ENCODE results near the gene MRPL57.
A peak's percentile ranks its signal among the peaks of the same experiment; 100 is the strongest.
"Not testable (repeated sequence)": the region's sequence is repeated elsewhere in the genome, so short reads cannot be mapped to it uniquely, and the experiment has no call there.

MRPL57 gene

DNA sequence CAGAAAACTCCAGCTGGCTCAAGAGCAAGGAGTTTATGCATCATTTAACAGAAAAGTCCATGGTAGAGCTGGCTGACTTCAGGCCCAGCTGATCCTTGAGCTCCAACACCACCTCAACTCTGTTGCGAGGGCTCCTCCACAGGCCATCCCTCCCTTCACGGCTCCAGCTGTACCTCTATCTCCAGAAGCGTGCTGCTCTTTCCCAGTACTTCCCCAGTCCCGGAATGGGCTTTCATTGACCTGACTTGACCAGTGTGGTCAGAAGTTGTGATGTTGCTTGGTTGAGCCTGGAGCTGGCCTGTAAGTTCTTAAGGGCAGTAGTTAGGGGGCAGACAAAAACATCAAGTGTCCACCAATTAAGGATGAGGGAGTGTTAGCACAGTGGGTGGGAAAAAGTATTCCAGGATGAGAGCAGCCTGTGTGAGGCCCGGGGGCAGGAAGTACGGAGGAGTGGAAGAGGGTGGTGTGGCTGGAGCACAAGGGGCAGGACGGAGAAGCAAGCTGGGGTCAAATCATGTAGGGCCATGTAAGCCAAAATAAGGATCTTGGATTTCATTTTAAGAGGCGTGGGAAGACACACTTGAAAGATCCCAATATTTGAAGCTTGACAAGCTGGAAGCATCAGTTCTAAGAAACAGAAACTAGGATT, 24.1 kb upstream of the MRPL57 start:
- DNase-seq (ENCODE audit: low read depth): no peak

DNA sequence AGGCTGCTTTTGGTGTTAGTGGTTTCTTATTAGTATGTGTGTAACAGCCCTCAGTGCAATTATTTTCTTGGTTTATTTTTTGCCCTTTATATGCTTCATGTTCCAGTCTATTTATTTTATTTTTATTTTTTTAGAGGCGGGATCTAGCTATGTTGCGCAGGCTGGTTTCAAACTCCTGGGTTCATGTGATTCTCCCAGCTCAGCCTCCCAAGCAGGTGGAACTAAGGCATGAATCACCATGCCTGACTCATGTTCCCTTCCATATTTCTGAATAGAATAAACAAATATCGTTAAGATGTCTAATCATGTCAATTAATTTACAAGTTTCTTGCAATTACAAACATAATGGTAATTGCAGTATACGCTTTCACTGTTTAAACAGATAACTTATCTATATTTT, 11.8 kb upstream of the MRPL57 start:
- DNase-seq (ENCODE audit: low read depth): peak; percentile 55
- no peak overlapping the region for H3K4me3 ChIP-seq (ENCODE audit: control insufficient read depth, low read depth, low read length)
- no peak for TF ChIP-seq CTCF (conservative IDR thresholded peaks at IDR 0.05; ENCODE audit: control insufficient read depth, insufficient read depth, low read depth, low read length)

More for the DNA sequence above, 24.1 kb upstream of the MRPL57 start:
- no peak overlapping the region for H3K4me3 ChIP-seq (ENCODE audit: control insufficient read depth, low read depth, low read length)
- TF ChIP-seq CTCF (conservative IDR thresholded peaks at IDR 0.05; ENCODE audit: control insufficient read depth, insufficient read depth, low read depth, low read length): no peak

DNA sequence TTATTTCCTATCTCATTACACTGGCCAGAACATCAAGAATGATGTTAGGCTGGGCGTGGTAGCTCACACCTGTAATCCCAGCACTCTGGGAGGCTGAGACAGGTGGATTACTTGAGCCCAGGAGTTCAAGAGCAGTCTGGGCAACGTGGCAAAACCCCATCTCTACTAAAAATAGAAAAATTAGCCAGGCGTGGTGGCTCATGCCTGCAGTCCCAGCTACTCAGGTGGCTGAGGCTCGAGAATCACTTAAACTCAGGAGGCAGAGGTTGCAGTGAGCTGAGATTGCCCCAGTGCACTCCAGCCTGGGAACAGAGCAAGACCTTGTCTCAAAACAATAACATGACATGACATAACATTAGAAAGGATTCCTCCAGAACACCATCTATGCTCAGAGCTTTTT, 10.9 kb upstream of the MRPL57 start:
- H3K4me3 ChIP-seq (ENCODE audit: control insufficient read depth, low read depth, low read length); DNase-seq (ENCODE audit: low read depth): not testable (repeated sequence)

DNA sequence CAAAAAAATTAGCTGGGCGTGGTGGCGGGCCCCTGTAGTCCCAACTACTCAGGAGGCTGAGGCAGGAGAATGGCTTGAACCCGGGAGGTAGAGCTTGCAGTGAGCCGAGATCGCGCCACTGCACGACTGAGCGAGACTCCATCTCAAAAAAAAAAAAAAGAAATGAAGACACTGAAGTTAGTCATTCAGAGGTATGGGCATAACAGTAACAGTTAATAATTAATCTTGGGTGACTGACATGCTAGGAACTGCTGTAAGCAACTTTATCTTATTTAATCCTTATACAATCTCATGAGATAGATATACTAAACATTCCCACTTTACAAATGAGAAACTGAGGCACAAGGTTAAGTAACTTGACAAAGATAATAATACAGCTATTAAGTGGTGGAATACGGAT, 5.0 kb upstream of the MRPL57 start:
- H3K4me3 ChIP-seq (ENCODE audit: control insufficient read depth, low read depth, low read length): no peak overlapping the region
- no peak for DNase-seq (ENCODE audit: low read depth)
- no peak for TF ChIP-seq CTCF (conservative IDR thresholded peaks at IDR 0.05; ENCODE audit: control insufficient read depth, insufficient read depth, low read depth, low read length)

DNA sequence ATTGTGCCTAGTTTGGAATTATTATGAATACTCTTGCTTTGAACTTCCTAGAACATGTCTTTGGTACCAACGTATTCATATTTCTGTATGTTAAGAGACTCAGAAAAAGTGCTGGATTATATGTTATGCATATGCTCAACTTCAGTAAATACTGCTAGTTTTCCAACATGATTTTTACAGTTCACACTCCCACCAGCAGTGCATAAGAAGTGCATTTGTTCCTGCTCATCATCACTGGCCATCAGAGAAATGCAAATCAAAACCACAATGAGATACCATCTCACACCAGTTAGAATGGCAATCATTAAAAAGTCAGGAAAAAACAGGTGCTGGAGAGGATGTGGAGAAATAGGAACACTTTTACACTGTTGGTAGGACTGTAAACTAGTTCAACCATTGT, 2.7 kb upstream of the MRPL57 start:
- H3K4me3 ChIP-seq (ENCODE audit: control insufficient read depth, low read depth, low read length); DNase-seq (ENCODE audit: low read depth): not testable (repeated sequence)

GRCh38 chr13:21175656-21176214, 723 bp upstream of the MRPL57 start:
- peak overlapping the region; percentile 86 for H3K4me3 ChIP-seq (ENCODE audit: control insufficient read depth, low read depth, low read length)
- peak; percentile 54 for DNase-seq (ENCODE audit: low read depth)

DNA sequence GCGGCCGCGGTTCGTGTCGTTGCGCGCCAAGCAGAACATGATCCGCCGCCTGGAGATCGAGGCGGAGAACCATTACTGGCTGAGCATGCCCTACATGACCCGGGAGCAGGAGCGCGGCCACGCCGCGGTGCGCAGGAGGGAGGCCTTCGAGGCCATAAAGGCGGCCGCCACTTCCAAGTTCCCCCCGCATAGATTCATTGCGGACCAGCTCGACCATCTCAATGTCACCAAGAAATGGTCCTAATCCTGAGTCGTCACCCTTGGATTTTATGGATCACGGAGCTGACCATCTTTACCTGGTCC, 475 bp downstream of the MRPL57 start:
- DNase-seq (ENCODE audit: low read depth): no peak
- TF ChIP-seq CTCF (conservative IDR thresholded peaks at IDR 0.05; ENCODE audit: control insufficient read depth, insufficient read depth, low read depth, low read length): no peak
- peak overlapping the region; percentile 86 for H3K4me3 ChIP-seq (ENCODE audit: control insufficient read depth, low read depth, low read length)

More at GRCh38 chr13:21175656-21176214, 723 bp upstream of the MRPL57 start:
- no peak for TF ChIP-seq CTCF (conservative IDR thresholded peaks at IDR 0.05; ENCODE audit: control insufficient read depth, insufficient read depth, low read depth, low read length)

GRCh38 chr13:21181671-21182070, 5.2 kb downstream of the MRPL57 start:
- no peak overlapping the region for H3K4me3 ChIP-seq (ENCODE audit: control insufficient read depth, low read depth, low read length)
- no peak for DNase-seq (ENCODE audit: low read depth)
- TF ChIP-seq CTCF (conservative IDR thresholded peaks at IDR 0.05; ENCODE audit: control insufficient read depth, insufficient read depth, low read depth, low read length): no peak

GRCh38 chr13:21186410-21186809, 10.0 kb downstream of the MRPL57 start:
- not testable (repeated sequence) for H3K4me3 ChIP-seq (ENCODE audit: control insufficient read depth, low read depth, low read length); DNase-seq (ENCODE audit: low read depth)

- DNase-seq (ENCODE audit: low read depth): not testable (repeated sequence)
Measured at GRCh38 chr13:21194756-21195155, 18.3 kb downstream of the MRPL57 start.

DNA sequence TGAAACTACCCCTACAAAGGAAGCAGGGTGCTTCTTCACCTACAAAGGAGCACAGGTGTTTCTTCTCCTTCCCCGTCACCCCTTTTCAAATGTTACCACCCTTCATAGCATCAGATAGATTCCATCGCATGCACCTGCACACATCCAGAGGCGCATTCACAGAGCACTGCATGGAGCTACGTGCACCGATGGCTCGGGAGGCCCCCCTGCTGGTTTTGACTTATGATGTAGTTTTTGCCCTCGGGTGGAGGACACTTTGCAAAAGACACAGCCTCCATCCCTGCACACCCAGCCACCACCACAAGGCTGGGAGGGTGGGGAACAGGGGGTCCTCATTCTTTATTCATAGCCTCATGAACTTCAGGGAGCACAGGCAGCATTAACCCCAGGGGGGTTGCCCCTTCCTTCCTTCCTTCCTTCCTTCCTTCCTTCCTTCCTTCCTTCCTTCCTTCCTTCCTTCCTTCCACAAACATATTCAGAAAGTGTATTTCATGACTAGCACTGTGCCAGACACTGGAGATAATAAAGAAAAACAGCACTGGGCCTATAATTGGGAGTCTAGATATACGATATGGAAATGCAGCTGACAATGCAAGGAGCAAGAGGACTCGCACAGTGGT, 21.3 kb downstream of the MRPL57 start:
- DNase-seq (ENCODE audit: low read depth); H3K4me3 ChIP-seq (ENCODE audit: control insufficient read depth, low read depth, low read length): not testable (repeated sequence)

More at GRCh38 chr13:21194756-21195155, 18.3 kb downstream of the MRPL57 start:
- H3K4me3 ChIP-seq (ENCODE audit: control insufficient read depth, low read depth, low read length): not testable (repeated sequence)

Data from fibroblast of mammary gland (primary cell).